Bronchial epithelial cell (primary cell): ENCODE data around the gene PNMA6F. TPM values are rescaled to one million over a fixed set of nuclear protein-coding genes. Genes with fewer than 3 reads are reported as not detected.

Experiments used
- DNase-seq: peaks from one replicate; pipeline ENCODE4 v3.0.0-alpha.2; 2010; ENCODE audit warnings: low read depth
- FAIRE-seq: peaks from 2 replicates; lab custom pipeline; 2011; peaks lifted over from hg19 to GRCh38; lab: Jason Lieb, UNC
- H3K27me3 ChIP-seq: 2 replicates; pipeline ENCODE4 v1.5.1; 2011; ENCODE audit warnings: low read length; ENCODE audit not compliant: control insufficient read depth, insufficient read depth
- H3K36me3 ChIP-seq: 2 replicates; pipeline ENCODE4 v1.5.1; 2011; ENCODE audit warnings: low read length; ENCODE audit not compliant: control insufficient read depth, insufficient read depth
- H3K4me3 ChIP-seq: 2 replicates; pipeline ENCODE4 v1.5.1; 2011; ENCODE audit warnings: mild to moderate bottlenecking, low read depth, low read length, control low read depth
- total RNA-seq: library from RNA; depleted of rRNA; stranded (reverse); fragments of >200 nt; gene quantifications from 2 replicates; pipeline ENCODE4 v1.2.1, GENCODE V29; 2014
- TF ChIP-seq, protein P1 (sequence below): IDR thresholded peaks from 2 replicates; pipeline ENCODE4 v1.5.1; 2011; ENCODE audit warnings: mild to moderate bottlenecking, moderate library complexity, low read length, control low read depth, inconsistent platforms; ENCODE audit not compliant: insufficient read depth, severe bottlenecking

Gene PNMA6F
- total RNA-seq, 1 donor from 2014 or later, result not detected

DNA sequence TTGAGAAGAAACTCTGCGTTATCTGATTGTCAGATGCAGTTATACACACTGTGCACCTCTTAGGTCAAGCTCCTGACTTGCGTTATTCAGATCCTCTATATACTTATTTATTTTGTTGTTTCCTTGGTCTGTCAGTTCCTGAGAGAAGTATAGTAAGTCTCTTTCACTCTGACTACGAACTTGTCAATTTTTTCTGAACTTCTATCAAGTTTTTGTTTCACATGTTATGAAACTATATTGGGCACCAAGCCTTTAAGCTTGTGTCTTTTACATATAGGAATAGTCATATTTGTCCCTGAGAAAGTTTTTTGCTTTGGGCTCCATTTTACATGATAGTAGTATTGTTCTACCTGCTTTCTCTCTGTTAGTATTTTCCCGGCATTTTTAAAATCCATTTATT is 44.1 kb upstream of the PNMA6F start:
- TF ChIP-seq, protein P1, sequence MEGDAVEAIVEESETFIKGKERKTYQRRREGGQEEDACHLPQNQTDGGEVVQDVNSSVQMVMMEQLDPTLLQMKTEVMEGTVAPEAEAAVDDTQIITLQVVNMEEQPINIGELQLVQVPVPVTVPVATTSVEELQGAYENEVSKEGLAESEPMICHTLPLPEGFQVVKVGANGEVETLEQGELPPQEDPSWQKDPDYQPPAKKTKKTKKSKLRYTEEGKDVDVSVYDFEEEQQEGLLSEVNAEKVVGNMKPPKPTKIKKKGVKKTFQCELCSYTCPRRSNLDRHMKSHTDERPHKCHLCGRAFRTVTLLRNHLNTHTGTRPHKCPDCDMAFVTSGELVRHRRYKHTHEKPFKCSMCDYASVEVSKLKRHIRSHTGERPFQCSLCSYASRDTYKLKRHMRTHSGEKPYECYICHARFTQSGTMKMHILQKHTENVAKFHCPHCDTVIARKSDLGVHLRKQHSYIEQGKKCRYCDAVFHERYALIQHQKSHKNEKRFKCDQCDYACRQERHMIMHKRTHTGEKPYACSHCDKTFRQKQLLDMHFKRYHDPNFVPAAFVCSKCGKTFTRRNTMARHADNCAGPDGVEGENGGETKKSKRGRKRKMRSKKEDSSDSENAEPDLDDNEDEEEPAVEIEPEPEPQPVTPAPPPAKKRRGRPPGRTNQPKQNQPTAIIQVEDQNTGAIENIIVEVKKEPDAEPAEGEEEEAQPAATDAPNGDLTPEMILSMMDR, result no peak
- H3K4me3 ChIP-seq, result no peak overlapping the region
- no peaks in the 10 kb centered on the region for H3K27me3 ChIP-seq
- H3K36me3 ChIP-seq, result no peaks in the 10 kb centered on the region
- DNase-seq (no peak), FAIRE-seq (no peak)

DNA sequence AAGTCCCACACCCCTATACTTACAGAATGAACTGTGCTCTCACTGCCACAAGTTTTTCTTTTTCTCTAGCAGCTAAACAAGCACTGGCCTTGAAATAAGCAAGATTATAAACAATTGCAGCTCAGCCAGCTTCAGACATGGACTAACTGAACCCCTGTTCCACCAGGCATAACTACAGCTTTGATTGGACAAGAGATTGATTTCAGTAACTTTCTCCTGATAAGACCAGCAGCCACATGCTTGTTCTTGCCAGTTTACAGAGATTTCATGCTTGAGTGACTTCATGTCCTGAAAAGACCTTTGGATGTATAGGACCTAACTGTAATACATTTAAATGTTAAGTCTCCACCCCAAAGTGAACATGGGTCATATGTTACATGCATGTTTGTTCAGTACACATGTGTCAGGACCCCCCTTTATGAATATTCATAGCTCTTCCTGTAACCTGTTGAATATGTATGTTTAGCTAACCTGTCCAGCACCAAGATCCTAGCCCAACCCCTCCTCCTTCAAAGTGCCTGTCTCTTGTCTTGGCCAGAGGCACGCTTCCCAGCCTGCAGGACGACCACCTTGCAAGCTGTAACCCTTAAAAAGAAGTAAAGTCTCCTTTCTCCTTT is 40.3 kb upstream of the PNMA6F start:
- Histone ChIP-seq H3K27me3 (no peaks in the 10 kb centered on the region), H3K36me3 (no peaks in the 10 kb centered on the region), H3K4me3 (no peak overlapping the region)
- DNase-seq, result no peak
- no peak for FAIRE-seq
- TF ChIP-seq, protein P1, result no peak

- H3K27me3 ChIP-seq, result no peaks in the 10 kb centered on the region
- H3K36me3 ChIP-seq, result no peaks in the 10 kb centered on the region
- H3K4me3 ChIP-seq, result no peak overlapping the region
- DNase-seq (no peak), FAIRE-seq (no peak)
- TF ChIP-seq, protein P1, result no peak
These were observed 36.3 kb upstream of the PNMA6F start for GRCh38 chrX:153357877-153358276.

DNA sequence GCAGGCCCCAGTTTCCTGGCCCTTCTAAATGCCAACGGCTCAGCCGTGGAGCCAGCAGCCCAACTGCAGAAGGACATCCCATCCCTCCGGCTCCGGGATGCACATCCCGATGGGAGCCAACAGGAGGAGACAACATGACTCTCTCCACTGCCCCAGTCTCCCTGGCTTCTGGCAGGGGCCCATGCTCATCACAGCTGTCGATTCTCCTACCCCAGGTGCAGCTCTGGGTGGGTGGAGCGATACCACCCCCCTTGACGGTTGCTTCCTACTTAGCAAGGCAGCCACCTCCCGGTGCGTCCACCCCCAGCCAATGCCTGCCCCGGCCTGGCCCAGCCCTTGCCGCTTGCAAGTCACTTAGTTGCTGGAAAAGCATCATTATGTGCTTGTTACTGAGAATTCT is 31.8 kb upstream of the PNMA6F start:
- DNase-seq (no peak), FAIRE-seq (no peak)
- Histone ChIP-seq H3K36me3 (no peaks in the 10 kb centered on the region), H3K4me3 (no peak overlapping the region), H3K27me3 (no peaks in the 10 kb centered on the region)
- TF ChIP-seq, protein P1, result no peak

DNA sequence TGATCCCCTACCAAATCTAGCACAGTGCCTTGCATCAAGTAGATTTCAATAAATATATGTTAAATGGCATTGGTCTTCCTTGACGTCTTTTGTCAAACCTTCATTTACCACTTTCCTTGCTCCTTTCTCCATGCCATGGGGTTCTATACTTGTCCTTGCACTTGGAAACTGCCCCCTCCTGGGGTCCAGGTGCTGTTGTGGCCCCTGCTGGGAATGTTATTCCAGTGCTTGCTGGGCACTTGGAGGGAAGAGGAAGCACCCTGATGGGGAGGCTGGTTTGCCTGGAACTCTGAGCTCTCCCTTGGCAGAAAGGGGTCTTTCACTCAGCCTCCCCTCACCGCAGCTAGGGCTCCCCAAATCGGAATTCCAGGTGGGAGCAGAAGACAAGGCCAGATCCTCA is 31.3 kb upstream of the PNMA6F start:
- TF ChIP-seq, protein P1, result no peak
- FAIRE-seq, result no peak
- H3K36me3 ChIP-seq, result no peaks in the 10 kb centered on the region
- no peaks in the 10 kb centered on the region for H3K27me3 ChIP-seq
- H3K4me3 ChIP-seq, result no peak overlapping the region
- DNase-seq, result no peak

DNA sequence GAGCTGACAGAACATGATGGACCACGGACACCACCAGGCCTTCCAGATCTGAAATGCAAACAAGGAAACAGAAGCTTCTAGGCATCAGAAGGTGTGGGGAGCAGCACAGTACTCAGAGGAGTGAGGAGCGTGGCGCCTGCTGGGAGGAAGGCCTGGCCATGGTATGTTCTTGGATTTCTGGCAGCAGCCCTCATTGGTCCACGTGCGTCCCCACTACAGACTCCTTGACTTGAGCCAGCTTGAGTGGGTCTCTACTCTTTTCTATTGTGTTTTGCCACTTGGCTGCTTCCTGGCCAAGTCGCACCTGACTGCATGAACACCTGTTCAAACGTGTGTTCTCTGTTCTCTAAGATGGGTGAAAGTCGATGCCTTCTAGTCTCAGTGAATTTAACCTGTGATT is 30.4 kb upstream of the PNMA6F start:
- FAIRE-seq (no peak), DNase-seq (no peak)
- Histone ChIP-seq H3K36me3 (no peaks in the 10 kb centered on the region), H3K27me3 (no peaks in the 10 kb centered on the region), H3K4me3 (no peak overlapping the region)
- TF ChIP-seq, protein P1, result no peak
